Dedifferentiated amniotic fluid mesenchymal stem cell (primary cell): ENCODE measurements around the gene ZBED1.
"Not testable (repeated sequence)": the region's sequence is repeated elsewhere in the genome, so short reads cannot be mapped to it uniquely, and the experiment has no call there.

Experiments
- DNase-seq: peaks from one replicate; pipeline ENCODE4 v3.0.0-alpha.2; 2016; ENCODE audit errors: extremely low spot score

The ZBED1 gene

GRCh38 chrX:2519638-2520037, 18.9 kb upstream of the ZBED1 start:
- DNase-seq: not testable (repeated sequence)

- no peak for DNase-seq
Observed at GRCh38 chrX:2517055-2517454, 16.3 kb upstream of the ZBED1 start.

GRCh38 chrX:2516623-2517022, 15.8 kb upstream of the ZBED1 start:
- no peak for DNase-seq

GRCh38 chrX:2514131-2514530, 13.4 kb upstream of the ZBED1 start:
- no peak for DNase-seq

GRCh38 chrX:2513121-2513664, 12.4 kb upstream of the ZBED1 start:
- DNase-seq: no peak

GRCh38 chrX:2512501-2512900, 11.7 kb upstream of the ZBED1 start:
- no peak for DNase-seq

GRCh38 chrX:2511326-2511725, 10.6 kb upstream of the ZBED1 start:
- no peak for DNase-seq

- DNase-seq: no peak
Observed at GRCh38 chrX:2508648-2509335, 8.0 kb upstream of the ZBED1 start.

GRCh38 chrX:2507904-2508627, 7.3 kb upstream of the ZBED1 start:
- DNase-seq: no peak

GRCh38 chrX:2507196-2507595, 6.4 kb upstream of the ZBED1 start:
- DNase-seq: no peak

- not testable (repeated sequence) for DNase-seq
Observed at GRCh38 chrX:2505341-2505740, 4.6 kb upstream of the ZBED1 start.

GRCh38 chrX:2504706-2505332, 4.0 kb upstream of the ZBED1 start:
- no peak for DNase-seq

- DNase-seq: no peak
Observed at GRCh38 chrX:2503591-2504500, 3.1 kb upstream of the ZBED1 start.

- DNase-seq: no peak
Observed at GRCh38 chrX:2502668-2503519, 2.1 kb upstream of the ZBED1 start.

- no peak for DNase-seq
Observed at GRCh38 chrX:2502120-2502667, 1.4 kb upstream of the ZBED1 start.

- no peak for DNase-seq
Observed at GRCh38 chrX:2501559-2502102, 855 bp upstream of the ZBED1 start.

- no peak for DNase-seq
Observed at GRCh38 chrX:2500091-2500802, 529 bp downstream of the ZBED1 start.

- DNase-seq: no peak
Observed at GRCh38 chrX:2499507-2499906, 1.3 kb downstream of the ZBED1 start.

- DNase-seq: no peak
Observed at GRCh38 chrX:2498781-2499302, 1.9 kb downstream of the ZBED1 start.
